CD4-positive, alpha-beta memory T cell (primary cell): Measurements from ENCODE around the gene VAMP1. TPM values are rescaled to one million over a fixed set of nuclear protein-coding genes. Genes with fewer than 3 reads are reported as not detected.

ENCODE experiments used
- CTCF ChIA-PET: fragments of 350-600 bp; sonication (Branson Sonifier 250); formaldehyde crosslinking; loops from one replicate; lab custom pipeline; 2021; ENCODE audit warnings: inconsistent platforms; ENCODE audit not compliant: partially characterized antibody; lab: Charles Lee
- POLR2A ChIA-PET: fragments of 350-600 bp; sonication (Branson Sonifier 250); formaldehyde crosslinking; loops from one replicate; lab custom pipeline; 2021; ENCODE audit not compliant: partially characterized antibody; lab: Charles Lee
- DNase-seq, 5 donors: peaks; one replicate each; pipeline versions ENCODE4 v3.0.0 to v3.0.0-alpha.2; 2020 to 2022; ENCODE audit warnings: mixed read lengths in 1 of 5
- H3K27ac ChIP-seq: one replicate; pipeline ENCODE4 v1.7.0; 2013; ENCODE audit warnings: low read depth, low read length
- H3K27me3 ChIP-seq: 2 replicates; pipeline ENCODE4 v1.7.0; 2013; ENCODE audit warnings: mild to moderate bottlenecking, low read length, moderate library complexity; ENCODE audit not compliant: insufficient read depth
- H3K36me3 ChIP-seq: 2 replicates; pipeline ENCODE4 v1.7.0; 2013; ENCODE audit warnings: mild to moderate bottlenecking, low read length, moderate library complexity; ENCODE audit not compliant: insufficient read depth
- H3K4me1 ChIP-seq: 2 replicates; pipeline ENCODE4 v1.7.0; 2013; ENCODE audit warnings: mild to moderate bottlenecking, low read length, moderate library complexity; ENCODE audit not compliant: insufficient read depth
- H3K4me3 ChIP-seq, 2 donors: one replicate each; pipeline ENCODE4 v1.7.0; 2013; ENCODE audit warnings: low read length in 2 of 2, mild to moderate bottlenecking in 1 of 2
- H3K9me3 ChIP-seq, 2 donors: one replicate each; pipeline ENCODE4 v1.7.0; 2013; ENCODE audit warnings: low read length in 2 of 2, control low read depth in 1 of 2; ENCODE audit not compliant: control insufficient read depth in 1 of 2
- H3K27ac Mint-ChIP-seq, 7 donors: one replicate each; pipeline ENCODE4 v1.8.0; 2020 to 2021; ENCODE audit warnings: mixed read lengths in 7 of 7, mild to moderate bottlenecking in 6 of 7, inconsistent platforms in 3 of 7, moderate library complexity in 3 of 7
- H3K27me3 Mint-ChIP-seq, 2 donors: one replicate each; pipeline ENCODE4 v1.8.0; 2020 to 2021; ENCODE audit warnings: mixed read lengths in 2 of 2
- H3K36me3 Mint-ChIP-seq, 2 donors: one replicate each; pipeline ENCODE4 v1.8.0; 2020 to 2021; ENCODE audit warnings: mixed read lengths in 2 of 2, inconsistent platforms in 1 of 2, mild to moderate bottlenecking in 1 of 2
- H3K4me1 Mint-ChIP-seq, 4 donors: one replicate each; pipeline ENCODE4 v1.8.0; 2020 to 2021; ENCODE audit warnings: mixed read lengths in 4 of 4, mild to moderate bottlenecking in 1 of 4
- H3K4me3 Mint-ChIP-seq, 8 donors: one replicate each; pipeline ENCODE4 v1.8.0; 2020 to 2021; ENCODE audit warnings: mixed read lengths in 8 of 8, mild to moderate bottlenecking in 7 of 8, moderate library complexity in 6 of 8, inconsistent platforms in 3 of 8
- H3K9me3 Mint-ChIP-seq, 8 donors: one replicate each; pipeline ENCODE4 v1.8.0; 2020 to 2021; ENCODE audit warnings: mixed read lengths in 8 of 8, mild to moderate bottlenecking in 5 of 8, inconsistent platforms in 3 of 8, moderate library complexity in 1 of 8
- intact Hi-C: fragments of 100-400 bp; cut with micrococcal nuclease; formaldehyde crosslinking; loops from one replicate; pipeline ENCODE4 v1.15.1; 2023
- polyA plus RNA-seq, 2 donors: library from polyadenylated mRNA; unstranded; fragments of 300-500 nt; fragmentation: Illumina TruSeq; gene quantifications; one replicate each; pipeline ENCODE4 v1.2.3, GENCODE V29; 2021
- total RNA-seq, 2 experiments: library from RNA; stranded (reverse); gene quantifications; one replicate each; pipeline ENCODE4 v1.2.3, GENCODE V29; 2021

VAMP1 gene
- total and polyA plus RNA-seq, 4 experiments from 2014 or later, result 10.3 to 101 (median 54.9) TPM

GRCh38 chr12:6452944-6453630, 17.4 kb downstream of the VAMP1 start:
- Histone ChIP-seq H3K4me3 (peak overlapping the region; percentile 80), H3K9me3 (no peaks in the 10 kb centered on the region), H3K4me1 (peaks cover 66% of the 10 kb centered on the region), H3K36me3 (peaks cover 36% of the 10 kb centered on the region), H3K27ac (peak overlapping the region; percentile 99), H3K27me3 (no peaks in the 10 kb centered on the region)
- H3K36me3 Mint-ChIP-seq, result peaks cover 48 to 69% of the 10 kb centered on the region in 2 donors
- H3K27ac Mint-ChIP-seq, result peak overlapping the region; percentile 95 to 99 (median 99)
- H3K9me3 Mint-ChIP-seq, result no peaks in the 10 kb centered on the region
- intact Hi-C loops, result loop anchor here (1.0 kb wide), 2 partner anchors 8 to 9 kb away; partner anchors contain the start of gene CD27
- DNase-seq, result no peak
- CTCF ChIA-PET, result interaction anchor here (1.4 to 15.4 kb wide), 7 partner anchors 10 to 117 kb away, joined by 4 to 247 read pairs (median 11); partner anchors contain the start of gene VAMP1
- H3K4me1 Mint-ChIP-seq, result peaks cover 37 to 75% (median 59%) of the 10 kb centered on the region in 4 donors
- H3K27me3 Mint-ChIP-seq, result no peaks in the 10 kb centered on the region
- POLR2A ChIA-PET, result interaction anchor here (1.5 to 18.0 kb wide), 12 partner anchors 8 to 117 kb away, joined by 5 to 728 read pairs (median 36); partner anchors contain the start of genes GAPDH, MRPL51 and VAMP1
- H3K4me3 Mint-ChIP-seq, result peak overlapping the region; percentile 96 to 100 (median 98)

DNA sequence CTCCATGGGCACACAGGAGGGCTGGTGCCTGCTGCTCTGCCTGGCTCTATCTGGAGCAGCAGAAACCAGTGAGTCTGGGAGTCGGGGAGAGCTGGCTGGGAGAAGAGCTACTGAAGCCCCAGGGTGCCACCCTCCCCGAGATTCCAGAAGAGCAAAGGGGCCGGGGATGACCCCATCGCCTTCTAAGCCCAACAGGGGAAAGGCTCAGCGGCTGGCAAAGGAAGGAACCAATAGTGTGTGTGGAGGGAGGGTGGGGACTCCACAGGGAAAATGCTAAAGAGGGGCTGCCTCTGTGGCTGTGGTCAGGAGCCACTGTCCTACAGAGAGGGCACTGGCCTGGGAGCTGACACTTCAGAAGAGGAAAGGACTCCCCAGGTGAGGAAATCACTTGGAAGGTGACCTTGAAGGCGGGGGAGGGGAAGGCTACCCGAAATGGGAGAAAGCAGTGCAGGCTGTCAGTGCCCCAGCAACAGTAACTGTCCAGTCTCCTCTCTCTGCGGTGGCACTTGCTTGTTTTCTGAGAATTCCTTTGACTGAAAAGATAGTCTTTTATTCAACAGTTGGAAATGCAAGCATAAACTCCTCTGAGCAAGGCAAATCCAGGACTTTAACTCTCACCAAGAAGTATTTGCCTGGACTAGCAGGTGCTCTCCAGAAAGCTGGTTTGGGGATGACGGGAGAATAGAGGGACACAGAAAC, 18.1 kb downstream of the VAMP1 start:
- peak in 1 of 5 donors; percentile 53 for DNase-seq
- Histone ChIP-seq H3K27ac (peak overlapping the region; percentile 99), H3K27me3 (no peaks in the 10 kb centered on the region), H3K36me3 (peaks cover 29% of the 10 kb centered on the region), H3K9me3 (no peaks in the 10 kb centered on the region), H3K4me3 (peak overlapping the region; percentile 80), H3K4me1 (peaks cover 68% of the 10 kb centered on the region)
- ChIA-PET CTCF (interaction anchor here (1.4 to 15.4 kb wide), 7 partner anchors 10 to 116 kb away, joined by 4 to 247 read pairs (median 11); partner anchors contain the start of gene VAMP1), POLR2A (interaction anchor here (1.0 to 18.0 kb wide), 19 partner anchors 9 to 399 kb away, joined by 3 to 728 read pairs (median 13); partner anchors contain the start of genes CDCA3, COPS7A, GAPDH and MRPL51)
- H3K4me3 Mint-ChIP-seq, result peak overlapping the region; percentile 96 to 100 (median 98)
- peaks cover 43 to 77% (median 64%) of the 10 kb centered on the region in 4 donors for H3K4me1 Mint-ChIP-seq
- peaks cover 51 to 74% of the 10 kb centered on the region in 2 donors for H3K36me3 Mint-ChIP-seq
- intact Hi-C loops, result loop anchor here (1.0 kb wide), 2 partner anchors 8 to 9 kb away; partner anchors contain the start of gene CD27
- H3K27me3 Mint-ChIP-seq, result no peaks in the 10 kb centered on the region
- no peaks in the 10 kb centered on the region for H3K9me3 Mint-ChIP-seq
- H3K27ac Mint-ChIP-seq, result peak overlapping the region; percentile 95 to 99 (median 99)

DNA sequence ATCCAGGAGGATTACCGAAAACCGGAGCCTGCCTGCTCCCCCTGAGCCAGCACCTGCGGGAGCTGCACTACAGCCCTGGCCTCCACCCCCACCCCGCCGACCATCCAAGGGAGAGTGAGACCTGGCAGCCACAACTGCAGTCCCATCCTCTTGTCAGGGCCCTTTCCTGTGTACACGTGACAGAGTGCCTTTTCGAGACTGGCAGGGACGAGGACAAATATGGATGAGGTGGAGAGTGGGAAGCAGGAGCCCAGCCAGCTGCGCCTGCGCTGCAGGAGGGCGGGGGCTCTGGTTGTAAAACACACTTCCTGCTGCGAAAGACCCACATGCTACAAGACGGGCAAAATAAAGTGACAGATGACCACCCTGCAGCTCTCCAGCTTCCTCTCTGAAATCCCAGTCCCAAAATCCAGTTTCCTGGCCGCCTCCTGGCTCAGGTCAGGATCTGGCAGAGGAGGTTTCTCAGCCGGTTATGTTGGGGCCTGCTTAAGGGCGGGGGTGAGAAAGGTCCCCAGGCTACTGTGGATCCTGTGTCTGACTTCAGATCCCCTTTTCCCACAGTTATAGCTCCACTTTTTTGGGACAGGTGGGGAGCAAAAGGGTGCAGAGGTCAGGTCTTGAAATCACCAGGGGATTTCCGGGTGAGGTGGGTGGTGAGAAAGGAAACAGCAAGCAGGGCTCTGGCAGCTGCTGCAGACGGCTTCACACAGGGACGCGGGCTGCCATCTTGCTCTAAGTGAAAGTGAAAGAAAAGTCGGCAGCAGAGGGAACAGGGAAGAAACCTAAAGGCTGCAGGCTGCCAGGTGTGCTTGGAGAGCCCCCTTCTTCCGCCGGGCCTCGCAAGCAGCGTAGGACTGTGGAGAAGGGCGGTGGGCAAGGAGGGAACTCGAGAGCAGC, 18.9 kb downstream of the VAMP1 start, which contains the start of gene TAPBPL:
TAPBPL (plus strand) TSS at position 695 of the 897 bp plus-strand sequence. CDS start 207 bp downstream, outside the sequence.
- H3K36me3 Mint-ChIP-seq, result peaks cover 50 to 74% of the 10 kb centered on the region in 2 donors

GRCh38 chr12:6450869-6451347, 19.6 kb downstream of the VAMP1 start:
- intact Hi-C loops, result no loop called here
- peaks cover 50 to 71% of the 10 kb centered on the region in 2 donors for H3K36me3 Mint-ChIP-seq
- no peak for DNase-seq

More for the DNA sequence above, 18.9 kb downstream of the VAMP1 start, which contains the start of gene TAPBPL:
- Histone ChIP-seq H3K9me3 (no peaks in the 10 kb centered on the region), H3K27ac (peak within 1 kb of the TSS; percentile 99), H3K4me3 (peak within 1 kb of the TSS; percentile 80), H3K36me3 (peaks cover 22% of the 10 kb centered on the region), H3K4me1 (peaks cover 68% of the 10 kb centered on the region), H3K27me3 (no peaks in the 10 kb centered on the region)
- intact Hi-C loops, result loop anchor here (1.0 kb wide), 2 partner anchors 7 to 10 kb away; partner anchors contain the start of gene CD27
- Mint-ChIP-seq H3K9me3 (no peaks in the 10 kb centered on the region), H3K27ac (peak within 1 kb of the TSS; percentile 95 to 99 (median 99)), H3K27me3 (no peaks in the 10 kb centered on the region), H3K4me1 (peaks cover 45 to 79% (median 64%) of the 10 kb centered on the region in 4 donors), H3K4me3 (peak within 1 kb of the TSS; percentile 96 to 100 (median 98))
- DNase-seq, result peak; percentile 85 to 94 (median 86)
- ChIA-PET CTCF (interaction anchor here (0.9 to 15.4 kb wide), 8 partner anchors 11 to 115 kb away, joined by 3 to 247 read pairs (median 8); partner anchors contain the start of gene VAMP1), POLR2A (interaction anchor here (0.6 to 18.0 kb wide), 23 partner anchors 9 to 400 kb away, joined by 3 to 728 read pairs (median 10); partner anchors contain the start of genes CDCA3, COPS7A, GAPDH and MRPL51)

DNA sequence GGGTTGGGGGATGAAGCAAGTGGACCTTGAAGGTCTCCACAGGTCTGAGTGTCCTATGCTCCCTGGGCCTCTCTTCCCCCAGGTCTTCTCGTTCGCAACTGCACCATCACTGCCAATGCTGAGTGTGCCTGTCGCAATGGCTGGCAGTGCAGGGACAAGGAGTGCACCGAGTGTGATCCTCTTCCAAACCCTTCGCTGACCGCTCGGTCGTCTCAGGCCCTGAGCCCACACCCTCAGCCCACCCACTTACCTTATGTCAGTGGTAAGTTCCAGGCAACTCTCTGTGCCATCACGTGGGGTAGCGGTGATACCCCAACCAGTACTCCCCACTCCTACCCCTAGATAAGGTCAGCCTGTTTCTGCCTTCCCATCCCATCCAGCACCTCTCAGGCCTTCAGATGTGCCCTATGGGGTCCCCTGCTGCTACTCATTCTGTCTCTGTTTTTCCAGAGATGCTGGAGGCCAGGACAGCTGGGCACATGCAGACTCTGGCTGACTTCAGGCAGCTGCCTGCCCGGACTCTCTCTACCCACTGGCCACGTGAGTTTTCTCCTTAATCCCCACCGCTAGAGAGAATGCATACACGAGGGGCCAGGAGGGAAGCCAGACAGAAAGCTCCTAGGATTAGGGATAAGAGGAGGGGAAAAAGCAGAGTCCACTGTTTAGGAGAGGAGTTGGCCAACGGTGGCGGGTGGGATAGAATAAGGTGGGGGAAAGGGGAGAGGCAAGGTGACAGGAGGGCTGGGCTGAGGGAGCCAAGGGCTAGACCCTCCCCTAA, 20.2 kb downstream of the VAMP1 start:
- H3K4me1 Mint-ChIP-seq, result peaks cover 46 to 82% (median 61%) of the 10 kb centered on the region in 4 donors
- peaks cover 22% of the 10 kb centered on the region for H3K36me3 ChIP-seq
- no peaks in the 10 kb centered on the region for H3K9me3 Mint-ChIP-seq
- ChIA-PET CTCF (interaction anchor here (1.0 to 15.4 kb wide), 8 partner anchors 12 to 127 kb away, joined by 3 to 247 read pairs (median 8); partner anchors contain the start of gene VAMP1), POLR2A (interaction anchor here (0.7 to 18.0 kb wide), 12 partner anchors 8 to 121 kb away, joined by 3 to 728 read pairs (median 36); partner anchors contain the start of genes GAPDH, MRPL51 and VAMP1)
- H3K27ac ChIP-seq, result peak overlapping the region; percentile 99
- H3K27ac Mint-ChIP-seq, result peak overlapping the region; percentile 86 to 99 (median 99)
- no peaks in the 10 kb centered on the region for H3K27me3 Mint-ChIP-seq
- H3K36me3 Mint-ChIP-seq, result peaks cover 53 to 71% of the 10 kb centered on the region in 2 donors
- peak overlapping the region; percentile 33 to 100 (median 97) for H3K4me3 Mint-ChIP-seq
- no peak for DNase-seq
- H3K9me3 ChIP-seq, result no peaks in the 10 kb centered on the region
- H3K27me3 ChIP-seq, result no peaks in the 10 kb centered on the region
- H3K4me1 ChIP-seq, result peaks cover 72% of the 10 kb centered on the region
- intact Hi-C loops, result no loop called here
- no peak overlapping the region for H3K4me3 ChIP-seq

More at GRCh38 chr12:6450869-6451347, 19.6 kb downstream of the VAMP1 start:
- POLR2A ChIA-PET, result interaction anchor here (0.6 to 18.0 kb wide), 20 partner anchors 8 to 401 kb away, joined by 3 to 728 read pairs (median 13); partner anchors contain the start of genes CDCA3, COPS7A, GAPDH and MRPL51
- peaks cover 47 to 80% (median 62%) of the 10 kb centered on the region in 4 donors for H3K4me1 Mint-ChIP-seq
- H3K4me3 Mint-ChIP-seq, result peak overlapping the region; percentile 96 to 100 (median 98)
- H3K27me3 Mint-ChIP-seq, result no peaks in the 10 kb centered on the region
- Histone ChIP-seq H3K9me3 (no peaks in the 10 kb centered on the region), H3K27ac (peak overlapping the region; percentile 99), H3K4me3 (peak overlapping the region; percentile 80), H3K36me3 (peaks cover 22% of the 10 kb centered on the region), H3K27me3 (no peaks in the 10 kb centered on the region), H3K4me1 (peaks cover 71% of the 10 kb centered on the region)
- peak overlapping the region; percentile 95 to 99 (median 99) for H3K27ac Mint-ChIP-seq
- CTCF ChIA-PET, result interaction anchor here (0.9 to 15.4 kb wide), 7 partner anchors 12 to 127 kb away, joined by 3 to 247 read pairs (median 11); partner anchors contain the start of gene VAMP1
- H3K9me3 Mint-ChIP-seq, result no peaks in the 10 kb centered on the region
